HepG2 (cell line): Measurements from ENCODE around the gene ZCCHC17. TPM values are rescaled to one million over a fixed set of nuclear protein-coding genes. Genes with fewer than 3 reads are reported as not detected.

Source experiments
- ATAC-seq: fragments of 200-7000 bp; cut with Tn5 transposase; 3 replicates; pipeline ENCODE4 v1.9.1; 2020; ENCODE audit warnings: mild to moderate bottlenecking, moderate library complexity
- BruUV-seq: library from RNA; stranded (reverse); fragments of 400-500 nt; replicated peaks from 2 replicates; lab custom pipeline; 2021; lab: Mats Ljungman, UMichigan
- CTCF ChIA-PET: fragments of 300-600 bp; formaldehyde crosslinking; extraction: SDS; loops from one replicate; lab custom pipeline; 2021; ENCODE audit warnings: low total read pairs, inconsistent platforms, low intra/inter-chr PET ratio; lab: Yijun Ruan, JAX
- POLR2A ChIA-PET: fragments of 350-600 bp; sonication (Branson Sonifier 250); formaldehyde crosslinking; loops from one replicate; lab custom pipeline; 2020; ENCODE audit warnings: antibody characterized with exemption, inconsistent platforms; lab: Yijun Ruan, JAX
- DNase-seq: peaks from one replicate; pipeline ENCODE4 v3.0.0-alpha.2; 2015; ENCODE audit warnings: low spot score
- FAIRE-seq: peaks from 3 replicates; lab custom pipeline; 2011; peaks lifted over from hg19 to GRCh38; lab: Jason Lieb, UNC
- H2AFZ ChIP-seq: one replicate; pipeline ENCODE4 v1.6.1; 2011; ENCODE audit warnings: low read length, inconsistent platforms
- H3K27ac ChIP-seq: fragments of 300-600 bp; 3 replicates; pipeline ENCODE4 v1.8.0; 2011; ENCODE audit warnings: mixed run types, mild to moderate bottlenecking, mixed read lengths, low read length, inconsistent platforms; ENCODE audit not compliant: insufficient read depth; ENCODE audit errors: extremely low read length
- H3K27me3 ChIP-seq, 2 experiments: fragments of 200-600 bp in 1 of 2; 2 replicates in 1 of 2; 3 replicates in 1 of 2; pipeline versions ENCODE4 v1.6.0 to v1.8.0; 2011; ENCODE audit warnings: low read length in 2 of 2, mild to moderate bottlenecking in 2 of 2, moderate library complexity in 2 of 2, inconsistent platforms in 1 of 2; ENCODE audit not compliant: insufficient read depth in 2 of 2, control insufficient read depth in 1 of 2
- H3K36me3 ChIP-seq, 2 experiments: fragments of 200-600 bp in 1 of 2; replicated peaks in 1 of 2; 2 replicates in 1 of 2; 3 replicates in 1 of 2; pipeline versions ENCODE4 v1.5.1 to v1.8.0; 2011; ENCODE audit warnings: low read length in 2 of 2, inconsistent platforms in 1 of 2; ENCODE audit not compliant: insufficient read depth in 2 of 2, control insufficient read depth in 1 of 2
- H3K4me1 ChIP-seq: 2 replicates; pipeline ENCODE4 v1.5.1; 2012; ENCODE audit warnings: low read length, inconsistent platforms; ENCODE audit not compliant: insufficient read depth
- H3K4me2 ChIP-seq: 2 replicates; pipeline ENCODE4 v1.6.0; 2011; ENCODE audit warnings: low read depth, low read length, inconsistent platforms
- H3K4me3 ChIP-seq, 3 experiments: fragments of 200-600 bp in 1 of 3; sonication (generic), shearing (Covaris generic) in 1 of 3; replicated peaks in 1 of 3; 2 replicates each; pipeline ENCODE4 v1.5.1; 2011 to 2016; ENCODE audit warnings: low read length in 3 of 3, inconsistent platforms in 2 of 3, low read depth in 2 of 3, mild to moderate bottlenecking in 2 of 3, control low read depth in 1 of 3, mixed read lengths in 1 of 3; ENCODE audit not compliant: insufficient read depth in 1 of 3
- H3K79me2 ChIP-seq: one replicate; pipeline ENCODE4 v1.6.1; 2011; ENCODE audit warnings: low read length, inconsistent platforms; ENCODE audit not compliant: insufficient read depth
- H3K9ac ChIP-seq: 2 replicates; pipeline ENCODE4 v1.6.0; 2011; ENCODE audit warnings: mild to moderate bottlenecking, low read depth, low read length, inconsistent platforms; ENCODE audit not compliant: insufficient read depth
- H3K9me3 ChIP-seq: 2 replicates; pipeline ENCODE4 v1.5.1; 2012; ENCODE audit warnings: mild to moderate bottlenecking, low read length
- H4K20me1 ChIP-seq: 2 replicates; pipeline ENCODE4 v1.6.0; 2011; ENCODE audit warnings: inconsistent platforms, mild to moderate bottlenecking, low read length, moderate library complexity; ENCODE audit not compliant: insufficient read depth
- FOSL2 ChIP-seq: sonication (generic); formaldehyde crosslinking; IDR thresholded peaks from 2 replicates; pipeline ENCODE4 v1.4.0; 2020; ENCODE audit warnings: missing genetic modification reagents
- KDM4B ChIP-seq: sonication (generic); formaldehyde crosslinking; IDR thresholded peaks from 2 replicates; pipeline ENCODE4 v1.4.0; 2020; ENCODE audit warnings: missing genetic modification reagents
- KDM5A ChIP-seq: fragments of 200-600 bp; sonication (generic); IDR thresholded peaks from 2 replicates; pipeline ENCODE4 v1.7.0; 2018; ENCODE audit warnings: antibody characterized with exemption, mild to moderate bottlenecking, low read length, borderline replicate concordance
- NFIB ChIP-seq: sonication (generic); formaldehyde crosslinking; IDR thresholded peaks from 2 replicates; pipeline ENCODE4 v1.9.0; 2021; ENCODE audit warnings: missing genetic modification reagents, mild to moderate bottlenecking, borderline replicate concordance
- PAX8 ChIP-seq: sonication (generic); formaldehyde crosslinking; IDR thresholded peaks from 2 replicates; pipeline ENCODE4 v1.8.0; 2022; ENCODE audit warnings: mild to moderate bottlenecking, missing genetic modification reagents, borderline replicate concordance
- SETDB1 ChIP-seq: sonication (generic); formaldehyde crosslinking; IDR thresholded peaks from 2 replicates; pipeline ENCODE4 v1.5.1; 2020; ENCODE audit warnings: missing genetic modification reagents, mild to moderate bottlenecking, borderline replicate concordance
- SOX13 ChIP-seq, 3 experiments: fragments of 450-650 bp in 1 of 3; sonication (generic) in 1 of 3; formaldehyde crosslinking in 1 of 3; IDR thresholded peaks in 2 of 3; conservative IDR thresholded peaks in 1 of 3; 2 replicates each; pipeline versions ENCODE4 v1.5.0 to v1.6.1; 2016 to 2020; ENCODE audit warnings: antibody characterized with exemption in 1 of 3, mild to moderate bottlenecking in 1 of 3, missing compliant biosample characterization in 1 of 3, missing genetic modification reagents in 1 of 3, moderate library complexity in 1 of 3
- SOX5 ChIP-seq: IDR thresholded peaks from 2 replicates; pipeline ENCODE4 v1.6.1; 2016; ENCODE audit warnings: borderline replicate concordance
- ZNF121 ChIP-seq: sonication (generic); formaldehyde crosslinking; IDR thresholded peaks from 2 replicates; pipeline ENCODE4 v1.5.0; 2020; ENCODE audit warnings: mild to moderate bottlenecking, missing genetic modification reagents
- ZNF484 ChIP-seq: sonication (generic); formaldehyde crosslinking; IDR thresholded peaks from 2 replicates; pipeline ENCODE4 v1.5.1; 2020; ENCODE audit warnings: mild to moderate bottlenecking, low read depth, missing genetic modification reagents, borderline replicate concordance
- ZNF7 ChIP-seq: IDR thresholded peaks from 2 replicates; pipeline ENCODE4 v1.6.1; 2016; ENCODE audit warnings: missing biosample characterization, missing genetic modification reagents
- WGBS: methylation state at CpG from one replicate; pipeline ENCODE4 v1.1.6; 2017; ENCODE audit warnings: low lambda C conversion rate; 5-methylcytosine and 5-hydroxymethylcytosine counted together
- in situ Hi-C: cut with HindIII; loops from 2 replicates; pipeline ENCODE4 v1.10.0; 2017; ENCODE audit warnings: low pct_unique_long_range_greater_than_20kb; ENCODE audit not compliant: extremely low pct_ligation_motif_present
- intact Hi-C: fragments of 100-400 bp; cut with micrococcal nuclease; formaldehyde crosslinking; loops from one replicate; pipeline ENCODE4 v1.10.0; 2022; ENCODE audit not compliant: unreplicated experiment
- polyA plus RNA-seq, 8 experiments: library from polyadenylated mRNA; depleted of rRNA in 3 of 8; stranded (reverse) in 7 of 8; unstranded in 1 of 8; fragments of >200 nt; fragmentation: Illumina TruSeq in 4 of 8; extraction: Trizol in 4 of 8; gene quantifications; 2 replicates each; pipeline versions ENCODE4 v1.2.1 to v1.2.3, GENCODE V29; 2011 to 2016; ENCODE audit warnings: low read depth in 4 of 8, missing spikeins in 1 of 8, mixed read lengths in 1 of 8; ENCODE audit not compliant: insufficient read depth in 1 of 8
- total RNA-seq, 5 experiments: library from RNA; depleted of rRNA; stranded (reverse); fragments of >200 nt; fragmentation: Illumina TruSeq; extraction: Trizol; gene quantifications; 2 replicates each; pipeline ENCODE4 v1.2.3, GENCODE V29; 2016; ENCODE audit warnings: low read depth in 1 of 5
- TF ChIP-seq, protein P1 (sequence below): sonication (generic); formaldehyde crosslinking; IDR thresholded peaks from 2 replicates; pipeline ENCODE4 v1.4.0; 2020; ENCODE audit warnings: low read depth, missing genetic modification reagents
- TF ChIP-seq, protein P2 (sequence below): sonication (generic); formaldehyde crosslinking; IDR thresholded peaks from 2 replicates; pipeline ENCODE4 v1.5.0; 2020; ENCODE audit warnings: missing genetic modification reagents, mild to moderate bottlenecking, borderline replicate concordance
- TF ChIP-seq, protein P3 (sequence below): IDR thresholded peaks from 2 replicates; pipeline ENCODE4 v1.6.1; 2016; ENCODE audit warnings: low read depth

ZCCHC17 gene
- total and polyA plus RNA-seq, 2 of the 13 experiments (the other 11 are each of a cell fraction or from before 2014, with no cell fraction given): 20.5 to 53.0 TPM

DNA sequence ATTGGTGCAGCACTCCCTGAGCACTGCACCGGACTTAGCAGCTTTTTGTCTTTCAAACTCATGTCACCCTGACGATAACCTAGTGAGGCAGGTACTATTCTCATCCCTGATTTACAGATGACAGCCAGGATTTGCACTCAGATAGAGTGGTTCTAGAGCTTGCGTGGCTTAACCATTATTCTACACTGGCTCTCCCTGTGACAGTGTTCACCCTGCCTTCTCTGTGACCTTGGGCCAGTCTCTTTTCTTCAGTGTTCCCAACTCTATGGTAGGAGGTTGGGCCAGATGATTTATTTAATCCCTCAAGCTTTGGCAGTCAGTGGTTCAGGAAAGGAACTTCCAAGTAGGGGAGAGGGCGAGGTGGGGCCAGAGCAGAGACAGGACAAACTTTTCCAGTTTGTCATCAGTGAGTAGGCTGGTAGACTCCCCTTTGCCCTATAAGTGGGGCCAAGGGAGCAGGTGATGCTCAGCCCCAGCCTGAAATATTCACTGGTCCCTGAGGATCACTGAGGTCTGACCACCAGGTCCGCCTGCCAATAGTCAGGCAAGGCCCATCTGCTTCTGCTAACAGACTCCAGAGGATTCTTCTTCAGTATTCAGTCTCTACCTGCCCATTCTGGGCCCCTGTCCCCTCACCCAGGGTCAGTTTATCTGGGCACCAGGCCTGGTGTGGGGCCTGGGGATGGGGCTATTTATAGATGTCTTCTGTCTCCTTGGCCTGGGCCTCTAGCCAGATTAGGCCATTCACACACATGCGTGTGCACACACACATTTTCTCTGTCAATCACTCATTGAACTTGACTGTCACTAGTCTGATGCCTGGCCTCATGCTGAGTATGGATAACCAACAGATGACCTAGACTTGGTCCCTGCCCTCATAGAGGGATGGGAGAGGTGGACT lies 84.8 kb downstream of the ZCCHC17 start (continued):
- TF ChIP-seq, protein P1, sequence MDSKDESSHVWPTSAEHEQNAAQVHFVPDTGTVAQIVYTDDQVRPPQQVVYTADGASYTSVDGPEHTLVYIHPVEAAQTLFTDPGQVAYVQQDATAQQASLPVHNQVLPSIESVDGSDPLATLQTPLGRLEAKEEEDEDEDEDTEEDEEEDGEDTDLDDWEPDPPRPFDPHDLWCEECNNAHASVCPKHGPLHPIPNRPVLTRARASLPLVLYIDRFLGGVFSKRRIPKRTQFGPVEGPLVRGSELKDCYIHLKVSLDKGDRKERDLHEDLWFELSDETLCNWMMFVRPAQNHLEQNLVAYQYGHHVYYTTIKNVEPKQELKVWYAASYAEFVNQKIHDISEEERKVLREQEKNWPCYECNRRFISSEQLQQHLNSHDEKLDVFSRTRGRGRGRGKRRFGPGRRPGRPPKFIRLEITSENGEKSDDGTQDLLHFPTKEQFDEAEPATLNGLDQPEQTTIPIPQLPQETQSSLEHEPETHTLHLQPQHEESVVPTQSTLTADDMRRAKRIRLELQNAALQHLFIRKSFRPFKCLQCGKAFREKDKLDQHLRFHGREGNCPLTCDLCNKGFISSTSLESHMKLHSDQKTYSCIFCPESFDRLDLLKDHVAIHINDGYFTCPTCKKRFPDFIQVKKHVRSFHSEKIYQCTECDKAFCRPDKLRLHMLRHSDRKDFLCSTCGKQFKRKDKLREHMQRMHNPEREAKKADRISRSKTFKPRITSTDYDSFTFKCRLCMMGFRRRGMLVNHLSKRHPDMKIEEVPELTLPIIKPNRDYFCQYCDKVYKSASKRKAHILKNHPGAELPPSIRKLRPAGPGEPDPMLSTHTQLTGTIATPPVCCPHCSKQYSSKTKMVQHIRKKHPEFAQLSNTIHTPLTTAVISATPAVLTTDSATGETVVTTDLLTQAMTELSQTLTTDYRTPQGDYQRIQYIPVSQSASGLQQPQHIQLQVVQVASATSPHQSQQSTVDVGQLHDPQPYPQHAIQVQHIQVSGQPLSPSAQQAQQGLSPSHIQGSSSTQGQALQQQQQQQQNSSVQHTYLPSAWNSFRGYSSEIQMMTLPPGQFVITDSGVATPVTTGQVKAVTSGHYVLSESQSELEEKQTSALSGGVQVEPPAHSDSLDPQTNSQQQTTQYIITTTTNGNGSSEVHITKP (CRISPR knock-in tag): no peak
- no peak for TF ChIP-seq ZNF7 (CRISPR knock-in tag)
- no peak for TF ChIP-seq KDM4B (CRISPR knock-in tag)

DNA sequence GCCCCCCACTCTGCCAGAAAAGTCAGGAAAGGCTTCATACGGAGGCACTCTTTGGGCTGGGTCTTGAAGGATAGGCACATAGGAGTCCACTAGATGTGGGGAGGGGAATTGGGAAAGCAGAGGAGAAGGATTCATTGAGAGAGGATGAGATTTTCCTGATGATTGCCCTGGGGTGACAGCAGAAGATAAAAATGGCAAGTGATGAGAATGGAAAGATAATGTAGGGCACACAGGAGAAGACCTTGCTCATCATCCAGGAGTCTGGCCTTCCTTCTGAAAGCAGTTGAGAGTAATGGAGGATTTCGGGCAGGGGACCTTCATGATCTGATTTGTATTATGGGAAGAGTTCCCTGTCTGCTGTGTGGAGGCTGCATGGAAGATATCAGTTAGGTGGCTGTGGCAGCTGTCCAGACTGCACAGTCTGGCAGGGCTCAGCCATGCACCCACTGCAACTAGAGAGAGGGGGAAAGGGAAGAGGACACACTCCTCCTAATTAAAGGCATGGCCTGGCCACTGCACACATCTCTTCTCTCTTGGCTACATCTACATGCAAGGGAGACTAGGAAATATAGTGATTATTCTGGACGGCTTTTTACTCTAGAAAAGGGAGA lies 85.7 kb downstream of the ZCCHC17 start:
- Histone ChIP-seq H3K4me1 (peaks cover 5% of the 10 kb centered on the region), H3K36me3 (no peaks in the 10 kb centered on the region), H3K79me2 (no peaks in the 10 kb centered on the region), H4K20me1 (no peaks in the 10 kb centered on the region), H2AFZ (no peak overlapping the region), H3K27me3 (no peaks in the 10 kb centered on the region), H3K9ac (no peak overlapping the region), H3K4me2 (no peak overlapping the region), H3K9me3 (no peaks in the 10 kb centered on the region), H3K4me3 (no peak overlapping the region), H3K27ac (no peak overlapping the region)
- no peak for ATAC-seq
- no TSS peak for BruUV-seq
- intact Hi-C loops (no loop called here), in situ Hi-C loops (no loop called here)
- no peak for DNase-seq
- POLR2A ChIA-PET: no interaction called here
- CTCF ChIA-PET: no interaction called here
- 25% methylated on average over 3 of the region's 3 CpGs for WGBS
- FAIRE-seq: no peak
- TF ChIP-seq, protein P2, sequence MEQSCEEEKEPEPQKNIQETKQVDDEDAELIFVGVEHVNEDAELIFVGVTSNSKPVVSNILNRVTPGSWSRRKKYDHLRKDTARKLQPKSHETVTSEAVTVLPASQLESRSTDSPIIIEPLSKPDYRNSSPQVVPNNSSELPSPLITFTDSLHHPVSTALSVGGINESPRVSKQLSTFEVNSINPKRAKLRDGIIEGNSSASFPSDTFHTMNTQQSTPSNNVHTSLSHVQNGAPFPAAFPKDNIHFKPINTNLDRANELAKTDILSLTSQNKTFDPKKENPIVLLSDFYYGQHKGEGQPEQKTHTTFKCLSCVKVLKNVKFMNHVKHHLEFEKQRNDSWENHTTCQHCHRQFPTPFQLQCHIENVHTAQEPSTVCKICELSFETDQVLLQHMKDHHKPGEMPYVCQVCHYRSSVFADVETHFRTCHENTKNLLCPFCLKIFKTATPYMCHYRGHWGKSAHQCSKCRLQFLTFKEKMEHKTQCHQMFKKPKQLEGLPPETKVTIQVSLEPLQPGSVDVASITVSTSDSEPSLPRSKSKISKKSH (CRISPR knock-in tag): no peak
- TF ChIP-seq ZNF121 (CRISPR knock-in tag): no peak
- TF ChIP-seq SETDB1 (CRISPR knock-in tag): no peak
- no peak for TF ChIP-seq NFIB (CRISPR knock-in tag)
- TF ChIP-seq KDM5A: no peak
- TF ChIP-seq SOX5 (CRISPR knock-in tag): no peak
- TF ChIP-seq FOSL2 (CRISPR knock-in tag): no peak
- TF ChIP-seq, protein P3, sequence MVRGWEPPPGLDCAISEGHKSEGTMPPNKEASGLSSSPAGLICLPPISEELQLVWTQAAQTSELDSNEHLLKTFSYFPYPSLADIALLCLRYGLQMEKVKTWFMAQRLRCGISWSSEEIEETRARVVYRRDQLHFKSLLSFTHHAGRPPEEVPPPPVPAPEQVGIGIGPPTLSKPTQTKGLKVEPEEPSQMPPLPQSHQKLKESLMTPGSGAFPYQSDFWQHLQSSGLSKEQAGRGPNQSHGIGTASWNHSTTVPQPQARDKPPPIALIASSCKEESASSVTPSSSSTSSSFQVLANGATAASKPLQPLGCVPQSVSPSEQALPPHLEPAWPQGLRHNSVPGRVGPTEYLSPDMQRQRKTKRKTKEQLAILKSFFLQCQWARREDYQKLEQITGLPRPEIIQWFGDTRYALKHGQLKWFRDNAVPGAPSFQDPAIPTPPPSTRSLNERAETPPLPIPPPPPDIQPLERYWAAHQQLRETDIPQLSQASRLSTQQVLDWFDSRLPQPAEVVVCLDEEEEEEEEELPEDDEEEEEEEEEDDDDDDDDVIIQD (CRISPR knock-in tag): no peak
- TF ChIP-seq PAX8 (CRISPR knock-in tag): no peak
- no peak for TF ChIP-seq SOX13 (IDR thresholded peaks at IDR 0.05)
- TF ChIP-seq SOX13 (CRISPR knock-in tag; conservative IDR thresholded peaks at IDR 0.05 in 1 of 2, IDR thresholded peaks at IDR 0.05 in 1 of 2): no peak
- TF ChIP-seq ZNF484 (CRISPR knock-in tag): no peak
